ENCODE data around the gene FAM110A. TPM values are rescaled to one million over a fixed set of nuclear protein-coding genes. Genes with fewer than 3 reads are reported as not detected.
A peak's percentile ranks its signal among the peaks of the same experiment; 100 is the strongest.

FAM110A gene
- total and polyA plus RNA-seq, 9 of the 15 experiments (the other 6 are each of a cell fraction or from before 2014, with no cell fraction given): 0.73 to 15.5 (median 3.6) TPM

GRCh38 chr20:828987-829386 is 4.5 kb upstream of the FAM110A start (continued):
- TF ChIP-seq PRPF4 (IDR thresholded peaks at IDR 0.05; ENCODE audit: insufficient read depth, low read depth, low read length, poor library complexity, severe bottlenecking) (no peak), NR2C1 (IDR thresholded peaks at IDR 0.05) (peak; percentile 50; the same call in 1 of the 2 replicates), NR2C1 (tag; IDR thresholded peaks at IDR 0.05) (peak; percentile 65), PYGO2 (tag; IDR thresholded peaks at IDR 0.05) (no peak), MLLT1 (IDR thresholded peaks at IDR 0.05) (no peak), KLF1 (tag; IDR thresholded peaks at IDR 0.05) (no peak), ZNF586 (CRISPR knock-in tag; conservative IDR thresholded peaks at IDR 0.05) (no peak), TRIM24 (IDR thresholded peaks at IDR 0.05) (peak; percentile 73 to 87), RBM39 (optimal IDR thresholded peaks at IDR 0.05; ENCODE audit: low read depth, low read length) (no peak), XRCC4 (IDR thresholded peaks at IDR 0.05; ENCODE audit: extremely low read depth, insufficient read depth, insufficient read length) (no peak), BCL6 (CRISPR knock-in tag; IDR thresholded peaks at IDR 0.05) (no peak), SMARCA4 (IDR thresholded peaks at IDR 0.05) (peak; percentile 94), ZNF695 (CRISPR knock-in tag; IDR thresholded peaks at IDR 0.05) (no peak), CCAR2 (IDR thresholded peaks at IDR 0.05; ENCODE audit: low read depth, low read length) (no peak), MTA1 (IDR thresholded peaks at IDR 0.05; ENCODE audit: borderline replicate concordance) (peak; percentile 90), CC2D1A (IDR thresholded peaks at IDR 0.05) (no peak), ILF3 (IDR thresholded peaks at IDR 0.05; ENCODE audit: borderline replicate concordance) (no peak), FUS (optimal IDR thresholded peaks at IDR 0.05; ENCODE audit: low read depth, low read length) (no peak), ATF4 (CRISPR knock-in tag; IDR thresholded peaks at IDR 0.05) (no peak), LEF1 (IDR thresholded peaks at IDR 0.05) (peak; percentile 99), ZNF57 (CRISPR knock-in tag; IDR thresholded peaks at IDR 0.05) (no peak), CSDE1 (IDR thresholded peaks at IDR 0.05) (no peak), SETDB1 (IDR thresholded peaks at IDR 0.05; ENCODE audit: low read length) (no peak)
- TF ChIP-seq, protein P1, sequence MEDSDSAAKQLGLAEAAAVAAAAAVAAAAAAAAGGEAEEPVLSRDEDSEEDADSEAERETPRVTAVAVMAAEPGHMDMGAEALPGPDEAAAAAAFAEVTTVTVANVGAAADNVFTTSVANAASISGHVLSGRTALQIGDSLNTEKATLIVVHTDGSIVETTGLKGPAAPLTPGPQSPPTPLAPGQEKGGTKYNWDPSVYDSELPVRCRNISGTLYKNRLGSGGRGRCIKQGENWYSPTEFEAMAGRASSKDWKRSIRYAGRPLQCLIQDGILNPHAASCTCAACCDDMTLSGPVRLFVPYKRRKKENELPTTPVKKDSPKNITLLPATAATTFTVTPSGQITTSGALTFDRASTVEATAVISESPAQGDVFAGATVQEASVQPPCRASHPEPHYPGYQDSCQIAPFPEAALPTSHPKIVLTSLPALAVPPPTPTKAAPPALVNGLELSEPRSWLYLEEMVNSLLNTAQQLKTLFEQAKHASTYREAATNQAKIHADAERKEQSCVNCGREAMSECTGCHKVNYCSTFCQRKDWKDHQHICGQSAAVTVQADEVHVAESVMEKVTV (CRISPR knock-in tag; IDR thresholded peaks at IDR 0.05): no peak
- TF ChIP-seq, protein P2, sequence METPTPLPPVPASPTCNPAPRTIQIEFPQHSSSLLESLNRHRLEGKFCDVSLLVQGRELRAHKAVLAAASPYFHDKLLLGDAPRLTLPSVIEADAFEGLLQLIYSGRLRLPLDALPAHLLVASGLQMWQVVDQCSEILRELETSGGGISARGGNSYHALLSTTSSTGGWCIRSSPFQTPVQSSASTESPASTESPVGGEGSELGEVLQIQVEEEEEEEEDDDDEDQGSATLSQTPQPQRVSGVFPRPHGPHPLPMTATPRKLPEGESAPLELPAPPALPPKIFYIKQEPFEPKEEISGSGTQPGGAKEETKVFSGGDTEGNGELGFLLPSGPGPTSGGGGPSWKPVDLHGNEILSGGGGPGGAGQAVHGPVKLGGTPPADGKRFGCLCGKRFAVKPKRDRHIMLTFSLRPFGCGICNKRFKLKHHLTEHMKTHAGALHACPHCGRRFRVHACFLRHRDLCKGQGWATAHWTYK (CRISPR knock-in tag; IDR thresholded peaks at IDR 0.05): no peak
